ENCODE measurements around the gene BGLAP.

The BGLAP gene

GRCh38 chr1:156258859-156259258 lies 16.9 kb downstream of the BGLAP start:
- Histone ChIP-seq H3K27me3 (ENCODE audit: control insufficient read depth, insufficient read depth, low read length) (no peaks in the 10 kb centered on the region), H3K9me3 (ENCODE audit: control insufficient read depth, insufficient read depth, low read depth, low read length) (no peaks in the 10 kb centered on the region), H3K9ac (ENCODE audit: low read length) (no peak overlapping the region), H3K4me3 (ENCODE audit: low read depth, low read length) (no peak overlapping the region), H3K36me3 (ENCODE audit: control insufficient read depth, insufficient read depth, low read length) (peaks cover 85% of the 10 kb centered on the region), H3K27ac (ENCODE audit: low read depth, low read length) (no peak overlapping the region), H3K4me1 (ENCODE audit: control insufficient read depth, insufficient read depth, low read length) (no peaks in the 10 kb centered on the region)

GRCh38 chr1:156259805-156260204 lies 17.8 kb downstream of the BGLAP start:
- Histone ChIP-seq H3K9ac (ENCODE audit: low read length) (no peak overlapping the region), H3K9me3 (ENCODE audit: control insufficient read depth, insufficient read depth, low read depth, low read length) (no peaks in the 10 kb centered on the region), H3K4me1 (ENCODE audit: control insufficient read depth, insufficient read depth, low read length) (no peaks in the 10 kb centered on the region), H3K36me3 (ENCODE audit: control insufficient read depth, insufficient read depth, low read length) (peaks cover 89% of the 10 kb centered on the region), H3K4me3 (ENCODE audit: low read depth, low read length) (no peak overlapping the region), H3K27me3 (ENCODE audit: control insufficient read depth, insufficient read depth, low read length) (no peaks in the 10 kb centered on the region), H3K27ac (ENCODE audit: low read depth, low read length) (no peak overlapping the region)

- Histone ChIP-seq H3K27ac (ENCODE audit: low read depth, low read length) (no peak overlapping the region), H3K4me1 (ENCODE audit: control insufficient read depth, insufficient read depth, low read length) (no peaks in the 10 kb centered on the region), H3K27me3 (ENCODE audit: control insufficient read depth, insufficient read depth, low read length) (no peaks in the 10 kb centered on the region), H3K9ac (ENCODE audit: low read length) (no peak overlapping the region), H3K4me3 (ENCODE audit: low read depth, low read length) (no peak overlapping the region), H3K36me3 (ENCODE audit: control insufficient read depth, insufficient read depth, low read length) (peaks cover 95% of the 10 kb centered on the region), H3K9me3 (ENCODE audit: control insufficient read depth, insufficient read depth, low read depth, low read length) (no peaks in the 10 kb centered on the region)
These were observed 18.9 kb downstream of the BGLAP start for GRCh38 chr1:156260896-156261295.

- H3K9me3 ChIP-seq (ENCODE audit: control insufficient read depth, insufficient read depth, low read depth, low read length): no peaks in the 10 kb centered on the region
- no peaks in the 10 kb centered on the region for H3K27me3 ChIP-seq (ENCODE audit: control insufficient read depth, insufficient read depth, low read length)
- H3K4me1 ChIP-seq (ENCODE audit: control insufficient read depth, insufficient read depth, low read length): no peaks in the 10 kb centered on the region
- H3K9ac ChIP-seq (ENCODE audit: low read length): no peak overlapping the region
- peaks cover 95% of the 10 kb centered on the region for H3K36me3 ChIP-seq (ENCODE audit: control insufficient read depth, insufficient read depth, low read length)
- no peak overlapping the region for H3K27ac ChIP-seq (ENCODE audit: low read depth, low read length)
- no peak overlapping the region for H3K4me3 ChIP-seq (ENCODE audit: low read depth, low read length)
These were observed 20.7 kb downstream of the BGLAP start for GRCh38 chr1:156262461-156263287.

- no peak overlapping the region for H3K4me3 ChIP-seq (ENCODE audit: low read depth, low read length)
- no peak overlapping the region for H3K9ac ChIP-seq (ENCODE audit: low read length)
- H3K27me3 ChIP-seq (ENCODE audit: control insufficient read depth, insufficient read depth, low read length): no peaks in the 10 kb centered on the region
- H3K27ac ChIP-seq (ENCODE audit: low read depth, low read length): no peak overlapping the region
- peaks cover 95% of the 10 kb centered on the region for H3K36me3 ChIP-seq (ENCODE audit: control insufficient read depth, insufficient read depth, low read length)
- H3K4me1 ChIP-seq (ENCODE audit: control insufficient read depth, insufficient read depth, low read length): no peaks in the 10 kb centered on the region
- no peaks in the 10 kb centered on the region for H3K9me3 ChIP-seq (ENCODE audit: control insufficient read depth, insufficient read depth, low read depth, low read length)
These were observed 21.3 kb downstream of the BGLAP start for GRCh38 chr1:156263288-156263655.

GRCh38 chr1:156266051-156266450 lies 24.1 kb downstream of the BGLAP start:
- Histone ChIP-seq H3K9ac (ENCODE audit: low read length) (peak overlapping the region; percentile 30), H3K27me3 (ENCODE audit: control insufficient read depth, insufficient read depth, low read length) (no peaks in the 10 kb centered on the region), H3K36me3 (ENCODE audit: control insufficient read depth, insufficient read depth, low read length) (peaks cover 91% of the 10 kb centered on the region), H3K4me3 (ENCODE audit: low read depth, low read length) (no peak overlapping the region), H3K9me3 (ENCODE audit: control insufficient read depth, insufficient read depth, low read depth, low read length) (no peaks in the 10 kb centered on the region), H3K27ac (ENCODE audit: low read depth, low read length) (no peak overlapping the region), H3K4me1 (ENCODE audit: control insufficient read depth, insufficient read depth, low read length) (no peaks in the 10 kb centered on the region)

- H3K9me3 ChIP-seq (ENCODE audit: control insufficient read depth, insufficient read depth, low read depth, low read length): no peaks in the 10 kb centered on the region
- no peak overlapping the region for H3K4me3 ChIP-seq (ENCODE audit: low read depth, low read length)
- H3K36me3 ChIP-seq (ENCODE audit: control insufficient read depth, insufficient read depth, low read length): peaks cover 92% of the 10 kb centered on the region
- no peak overlapping the region for H3K9ac ChIP-seq (ENCODE audit: low read length)
- H3K4me1 ChIP-seq (ENCODE audit: control insufficient read depth, insufficient read depth, low read length): no peaks in the 10 kb centered on the region
- H3K27ac ChIP-seq (ENCODE audit: low read depth, low read length): no peak overlapping the region
- H3K27me3 ChIP-seq (ENCODE audit: control insufficient read depth, insufficient read depth, low read length): no peaks in the 10 kb centered on the region
These were observed 26.4 kb downstream of the BGLAP start for GRCh38 chr1:156268336-156268735.

GRCh38 chr1:156270314-156270713 lies 28.3 kb downstream of the BGLAP start:
- H3K27me3 ChIP-seq (ENCODE audit: control insufficient read depth, insufficient read depth, low read length): no peaks in the 10 kb centered on the region
- no peak overlapping the region for H3K9ac ChIP-seq (ENCODE audit: low read length)

GRCh38 chr1:156276532-156276931 lies 34.5 kb downstream of the BGLAP start:
- 0 out of 2 replicates have a peak, but pooled peaks cover 4% of the 10 kb centered on the region for H3K4me1 ChIP-seq (ENCODE audit: control insufficient read depth, insufficient read depth, low read length)
- H3K9ac ChIP-seq (ENCODE audit: low read length): no peak overlapping the region
- H3K36me3 ChIP-seq (ENCODE audit: control insufficient read depth, insufficient read depth, low read length): peaks cover 85% of the 10 kb centered on the region
- H3K27me3 ChIP-seq (ENCODE audit: control insufficient read depth, insufficient read depth, low read length): no peaks in the 10 kb centered on the region
- H3K4me3 ChIP-seq (ENCODE audit: low read depth, low read length): no peak overlapping the region
- no peak overlapping the region for H3K27ac ChIP-seq (ENCODE audit: low read depth, low read length)
- no peaks in the 10 kb centered on the region for H3K9me3 ChIP-seq (ENCODE audit: control insufficient read depth, insufficient read depth, low read depth, low read length)

More at GRCh38 chr1:156270314-156270713, 28.3 kb downstream of the BGLAP start:
- Histone ChIP-seq H3K4me1 (ENCODE audit: control insufficient read depth, insufficient read depth, low read length) (no peaks in the 10 kb centered on the region), H3K27ac (ENCODE audit: low read depth, low read length) (no peak overlapping the region), H3K4me3 (ENCODE audit: low read depth, low read length) (no peak overlapping the region), H3K36me3 (ENCODE audit: control insufficient read depth, insufficient read depth, low read length) (peaks cover 94% of the 10 kb centered on the region), H3K9me3 (ENCODE audit: control insufficient read depth, insufficient read depth, low read depth, low read length) (no peaks in the 10 kb centered on the region)

- no peaks in the 10 kb centered on the region for H3K27me3 ChIP-seq (ENCODE audit: control insufficient read depth, insufficient read depth, low read length)
- no peaks in the 10 kb centered on the region for H3K9me3 ChIP-seq (ENCODE audit: control insufficient read depth, insufficient read depth, low read depth, low read length)
- no peak overlapping the region for H3K27ac ChIP-seq (ENCODE audit: low read depth, low read length)
- 0 out of 2 replicates have a peak, but pooled peaks cover 6% of the 10 kb centered on the region for H3K4me1 ChIP-seq (ENCODE audit: control insufficient read depth, insufficient read depth, low read length)
- H3K9ac ChIP-seq (ENCODE audit: low read length): no peak overlapping the region
- H3K36me3 ChIP-seq (ENCODE audit: control insufficient read depth, insufficient read depth, low read length): peaks cover 81% of the 10 kb centered on the region
- no peak overlapping the region for H3K4me3 ChIP-seq (ENCODE audit: low read depth, low read length)
These were observed 35.0 kb downstream of the BGLAP start for GRCh38 chr1:156276966-156277381.

- H3K9ac ChIP-seq (ENCODE audit: low read length): no peak overlapping the region
- no peaks in the 10 kb centered on the region for H3K9me3 ChIP-seq (ENCODE audit: control insufficient read depth, insufficient read depth, low read depth, low read length)
- no peaks in the 10 kb centered on the region for H3K27me3 ChIP-seq (ENCODE audit: control insufficient read depth, insufficient read depth, low read length)
- peaks cover 52% of the 10 kb centered on the region for H3K36me3 ChIP-seq (ENCODE audit: control insufficient read depth, insufficient read depth, low read length)
- 0 out of 2 replicates have a peak, but pooled peaks cover 14% of the 10 kb centered on the region for H3K4me1 ChIP-seq (ENCODE audit: control insufficient read depth, insufficient read depth, low read length)
- no peak overlapping the region for H3K4me3 ChIP-seq (ENCODE audit: low read depth, low read length)
- H3K27ac ChIP-seq (ENCODE audit: low read depth, low read length): no peak overlapping the region
These were observed 37.9 kb downstream of the BGLAP start for GRCh38 chr1:156279837-156280236.
